Measurements from ENCODE around the gene EXTL2.
"Not testable (repeated sequence)": the region's sequence is repeated elsewhere in the genome, so short reads cannot be mapped to it uniquely, and the experiment has no call there.

The EXTL2 gene

GRCh38 chr1:100894603-100895539 lies at the start of gene EXTL2:
TSS of gene EXTL2 (minus strand) at chr1:100894842. CDS start at chr1:100888757, 6,085 bp downstream.
- DNase-seq = peak; percentile 67

GRCh38 chr1:100943533-100943932 lies 48.9 kb upstream of the EXTL2 start:
- DNase-seq = no peak

- DNase-seq = no peak
Observed at GRCh38 chr1:100942304-100943046, 47.8 kb upstream of the EXTL2 start.

GRCh38 chr1:100941580-100942216 lies 47.1 kb upstream of the EXTL2 start:
- DNase-seq = no peak

- DNase-seq = no peak
Observed at GRCh38 chr1:100941098-100941527, 46.5 kb upstream of the EXTL2 start.

GRCh38 chr1:100936194-100936967 lies 41.7 kb upstream of the EXTL2 start:
- no peak for DNase-seq

GRCh38 chr1:100933555-100933954 lies 38.9 kb upstream of the EXTL2 start:
- DNase-seq = not testable (repeated sequence)

- no peak for DNase-seq
Observed at GRCh38 chr1:100931716-100932115, 37.1 kb upstream of the EXTL2 start.

GRCh38 chr1:100930494-100930893 lies 35.9 kb upstream of the EXTL2 start:
- DNase-seq = no peak

GRCh38 chr1:100928128-100928527 lies 33.5 kb upstream of the EXTL2 start:
- no peak for DNase-seq

- DNase-seq = no peak
Observed at GRCh38 chr1:100927276-100927675, 32.6 kb upstream of the EXTL2 start.

- DNase-seq = no peak
Observed at GRCh38 chr1:100926240-100926639, 31.6 kb upstream of the EXTL2 start.

GRCh38 chr1:100924991-100925390 lies 30.3 kb upstream of the EXTL2 start:
- DNase-seq = no peak

- DNase-seq = no peak
Observed at GRCh38 chr1:100924212-100924611, 29.6 kb upstream of the EXTL2 start.

- DNase-seq = no peak
Observed at GRCh38 chr1:100921110-100921706, 26.6 kb upstream of the EXTL2 start.

GRCh38 chr1:100912019-100912418 lies 17.4 kb upstream of the EXTL2 start:
- DNase-seq = no peak

- DNase-seq = no peak
Observed at GRCh38 chr1:100909018-100909417, 14.4 kb upstream of the EXTL2 start.

- DNase-seq = no peak
Observed at GRCh38 chr1:100907887-100908286, 13.2 kb upstream of the EXTL2 start.

- no peak for DNase-seq
Observed at GRCh38 chr1:100905181-100905580, 10.5 kb upstream of the EXTL2 start.

- DNase-seq = no peak
Observed at GRCh38 chr1:100904528-100904927, 9.9 kb upstream of the EXTL2 start.

GRCh38 chr1:100903777-100904176 lies 9.1 kb upstream of the EXTL2 start:
- DNase-seq = no peak

- DNase-seq = no peak
Observed at GRCh38 chr1:100902365-100902764, 7.7 kb upstream of the EXTL2 start.

Data from stimulated activated naive CD4-positive, alpha-beta T cell treated with Interleukin-2 at 50 U/mL for 16 hours (primary cell).